GM18861 (cell line): ENCODE data around the gene FBN1.

Source experiments
- ATAC-seq: cut with Tn5 transposase; IDR thresholded peaks from one replicate; pipeline ENCODE4 v1.9.1; 2021; ENCODE audit not compliant: unreplicated experiment

Gene FBN1

DNA sequence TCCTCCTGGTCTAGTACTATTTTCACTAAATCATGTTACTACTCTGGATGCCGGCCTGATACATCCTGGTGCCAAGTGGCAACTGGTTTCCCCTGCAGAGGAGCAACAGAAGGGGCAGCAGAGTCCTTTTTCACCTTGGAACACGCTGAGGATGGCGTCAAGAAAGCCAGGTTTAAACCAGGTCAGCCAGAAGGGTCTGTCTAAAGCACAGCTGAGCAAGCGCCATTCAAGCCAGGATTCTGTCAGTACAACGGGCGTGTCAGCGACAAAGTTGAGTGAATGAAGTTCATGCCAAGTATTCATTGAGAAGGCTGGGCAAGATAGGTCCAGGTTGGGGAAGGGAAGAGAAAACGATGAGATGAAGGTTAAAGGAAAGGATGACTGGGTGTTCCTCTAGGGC is 88.2 kb downstream of the FBN1 start:
- ATAC-seq, result no peak

DNA sequence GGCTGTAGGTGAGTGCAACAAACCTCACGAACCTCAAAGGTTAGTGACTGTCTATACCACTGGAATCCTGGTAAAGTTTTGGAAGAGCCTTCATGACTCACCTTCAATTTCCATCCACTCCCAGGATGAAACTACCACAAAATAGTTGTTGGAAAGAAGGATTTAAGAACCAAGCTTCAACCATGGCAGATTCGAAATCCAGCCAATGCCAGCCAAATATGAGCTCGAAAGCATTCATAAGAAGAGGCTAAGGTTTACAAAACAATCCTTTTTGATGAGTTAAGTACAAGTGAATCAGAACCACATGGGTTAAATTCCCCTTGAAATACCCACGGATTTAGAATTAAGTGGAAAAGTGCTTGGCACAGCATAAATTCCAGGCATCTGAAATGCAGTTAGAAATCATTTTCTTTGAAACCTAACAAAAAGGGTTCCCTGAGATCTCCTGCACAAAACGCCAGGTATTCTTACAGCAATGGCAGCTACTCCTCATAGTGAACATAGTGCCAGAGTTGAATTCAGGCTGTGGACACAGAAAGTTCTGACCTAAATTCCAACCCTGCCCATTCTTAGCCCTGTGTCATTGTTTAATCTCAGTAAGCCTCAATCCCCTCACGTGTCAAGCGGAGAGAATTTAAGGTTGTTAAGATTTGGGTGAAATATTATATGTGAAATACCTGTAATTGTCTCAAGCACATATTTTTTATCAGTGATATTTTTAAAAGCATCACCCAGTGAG is 89.2 kb downstream of the FBN1 start:
- no peak for ATAC-seq

DNA sequence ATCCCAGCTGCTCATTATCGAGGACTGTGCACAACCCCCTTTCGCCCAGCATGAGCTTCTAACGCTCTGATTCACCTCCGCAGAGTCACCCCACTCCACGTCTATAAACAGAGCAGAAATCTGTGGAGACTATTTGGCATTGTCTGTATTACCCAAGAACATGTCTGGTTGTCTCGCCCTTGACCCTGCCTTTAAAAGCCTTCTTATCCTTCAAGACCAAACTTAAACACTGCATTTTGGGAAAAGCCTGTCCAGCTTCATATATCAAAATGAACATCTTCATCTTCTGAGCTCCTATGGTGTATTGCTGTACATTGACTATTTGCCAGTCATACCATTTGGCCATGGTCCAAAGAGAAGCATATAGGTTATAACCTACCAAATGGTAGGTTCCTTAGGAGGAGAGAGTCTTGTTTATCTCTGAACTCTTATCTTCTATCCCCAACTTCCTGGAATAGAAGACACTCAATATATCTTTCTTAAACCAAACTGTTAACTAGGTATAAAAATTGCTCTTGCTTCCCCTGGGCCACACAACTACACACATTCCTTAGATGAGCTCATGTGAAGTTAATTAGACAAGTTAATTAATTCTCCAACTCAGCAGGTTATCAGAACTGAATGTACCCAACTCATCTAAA is 90.1 kb downstream of the FBN1 start:
- no peak for ATAC-seq

DNA sequence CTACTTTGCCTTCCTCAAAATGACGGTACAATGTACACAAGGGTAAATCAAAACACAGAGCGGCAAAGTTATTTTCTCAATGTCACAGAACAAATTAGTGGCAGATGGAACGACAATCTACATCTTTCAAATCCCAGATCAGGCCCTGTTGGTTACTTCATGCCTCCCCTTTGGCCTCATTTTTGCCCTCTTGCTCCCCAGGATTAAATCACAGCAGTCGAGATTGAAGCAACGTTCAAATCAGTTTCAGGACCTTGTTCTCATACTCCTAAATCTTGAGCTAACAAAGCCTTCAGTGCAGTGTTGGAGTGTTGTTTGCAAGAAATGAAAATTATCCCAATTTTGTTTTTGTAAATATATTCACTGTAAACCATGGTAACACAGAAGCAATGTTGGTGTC is 91.4 kb downstream of the FBN1 start:
- no peak for ATAC-seq

DNA sequence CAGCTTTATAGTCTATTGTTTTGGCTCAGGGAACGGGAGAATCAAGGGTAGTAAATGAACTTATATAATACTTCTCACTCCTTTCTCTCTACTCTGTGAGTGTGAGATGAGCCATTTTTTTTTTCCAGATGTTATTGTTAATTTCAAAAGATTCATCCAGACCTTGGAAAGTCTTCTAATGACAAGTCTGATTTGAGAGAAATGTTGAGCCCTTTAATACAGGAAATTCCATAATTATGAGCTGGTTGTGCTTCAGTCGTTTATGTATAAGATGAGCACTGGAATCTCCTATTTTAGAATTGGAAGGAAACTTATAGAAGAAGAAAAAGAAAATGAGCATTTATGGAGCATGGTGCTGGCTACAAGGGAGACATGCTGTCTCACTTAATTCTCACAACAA is 92.0 kb downstream of the FBN1 start:
- ATAC-seq, result no peak

DNA sequence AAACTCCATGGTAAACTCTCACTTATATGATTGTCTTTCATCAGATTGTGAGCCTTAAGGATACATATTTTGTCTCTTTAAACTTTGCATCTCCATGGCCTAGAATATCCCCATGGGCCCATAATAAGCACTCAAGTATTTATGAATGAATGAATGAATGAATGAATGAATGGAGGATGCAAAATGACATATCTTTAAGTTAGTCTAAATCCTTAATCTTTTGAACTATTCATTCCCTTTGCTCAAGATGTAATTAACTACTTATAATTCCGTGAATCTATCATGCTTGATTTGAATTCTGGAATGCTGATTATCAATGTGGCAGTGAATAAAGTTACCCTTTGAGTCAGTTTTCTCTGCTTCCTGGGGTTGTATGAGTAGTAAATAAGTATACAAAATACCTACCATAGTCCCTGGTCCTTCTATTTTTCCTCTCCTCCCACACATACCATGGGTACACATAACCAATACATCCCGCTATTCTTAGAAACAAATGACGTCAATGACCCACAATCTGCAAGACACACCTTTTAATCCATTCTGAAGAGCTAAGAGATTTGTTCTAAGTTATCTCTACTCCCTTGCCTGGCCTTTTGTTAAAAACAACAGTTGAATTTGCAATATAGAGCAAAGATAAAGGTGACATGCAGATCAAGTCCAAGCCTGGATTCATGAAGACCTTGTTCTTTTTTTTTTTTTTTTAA is 94.5 kb downstream of the FBN1 start:
- ATAC-seq, result no peak

DNA sequence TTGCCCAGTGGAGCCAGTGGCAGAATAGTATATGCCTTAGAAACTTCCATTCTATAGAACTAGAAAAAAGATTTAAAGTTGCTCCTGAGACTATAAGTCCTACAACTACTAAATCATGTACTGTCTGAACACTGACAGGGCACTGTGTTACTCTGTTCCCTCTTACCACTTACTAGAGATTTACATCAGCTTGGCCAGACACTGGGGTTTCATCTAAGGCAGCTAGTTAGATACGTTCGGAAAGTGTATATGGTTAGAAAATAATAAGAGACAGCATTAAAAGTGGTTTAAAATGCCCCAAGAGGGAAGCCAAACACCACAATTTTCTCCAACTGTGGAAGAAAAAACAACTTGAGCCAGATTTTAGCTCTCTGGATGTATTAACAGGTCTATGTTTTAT is 97.1 kb downstream of the FBN1 start:
- no peak for ATAC-seq

DNA sequence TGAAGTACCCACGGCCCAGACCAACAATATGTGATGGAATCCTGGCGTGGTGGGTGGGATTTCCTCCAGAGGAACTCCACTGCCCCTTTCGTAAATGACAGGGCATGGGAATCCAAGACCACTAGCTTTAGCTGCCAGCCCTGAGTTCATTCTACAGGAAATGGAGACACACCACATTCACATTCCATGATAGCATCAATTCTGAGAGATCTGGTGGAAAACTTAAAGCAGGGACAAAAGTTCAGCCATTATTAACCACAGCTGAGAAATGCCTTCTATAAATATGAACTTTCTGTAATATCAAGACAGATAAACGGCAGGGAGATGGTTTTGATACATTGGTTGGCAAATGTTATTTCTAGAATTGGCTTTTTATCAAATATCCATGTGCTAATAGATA is 98.2 kb downstream of the FBN1 start:
- no peak for ATAC-seq

DNA sequence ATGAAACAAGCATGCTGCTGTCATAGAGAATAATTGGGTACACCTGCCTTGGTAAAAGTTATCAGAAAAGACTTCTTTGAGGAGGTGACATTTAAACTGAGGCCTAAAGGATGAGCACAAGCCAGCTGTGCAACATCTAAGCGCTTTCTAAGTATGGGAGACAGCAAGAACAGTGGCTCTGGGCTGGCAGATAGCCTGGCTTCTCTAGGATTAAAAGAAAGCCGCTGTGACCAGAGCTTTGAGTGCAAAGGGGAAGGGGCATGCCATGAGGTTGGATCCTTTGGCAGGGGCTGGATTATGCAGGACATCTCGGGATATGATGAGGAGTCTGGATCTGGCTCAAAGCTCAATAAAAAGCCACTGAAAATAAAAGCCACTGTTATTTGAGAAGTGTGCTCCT is 99.2 kb downstream of the FBN1 start:
- ATAC-seq, result no peak

DNA sequence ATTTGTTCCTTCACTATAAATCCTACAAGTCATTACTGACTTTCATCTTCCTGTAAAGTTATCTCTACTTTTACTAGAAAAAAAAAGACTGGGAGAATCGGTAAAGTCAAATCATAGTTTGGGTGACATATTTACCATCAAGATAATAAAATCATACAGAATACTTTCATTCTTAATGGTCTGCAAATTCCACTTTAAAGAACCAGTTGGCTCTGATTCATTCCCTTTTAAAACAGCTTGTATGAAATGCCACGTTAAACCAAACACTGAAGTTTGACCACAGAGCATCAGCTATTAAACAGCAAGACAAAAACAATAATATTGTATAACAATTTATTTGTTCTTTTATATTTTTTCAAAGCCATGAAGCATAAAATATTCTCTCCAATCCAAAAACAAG is 100.7 kb downstream of the FBN1 start:
- ATAC-seq, result no peak

DNA sequence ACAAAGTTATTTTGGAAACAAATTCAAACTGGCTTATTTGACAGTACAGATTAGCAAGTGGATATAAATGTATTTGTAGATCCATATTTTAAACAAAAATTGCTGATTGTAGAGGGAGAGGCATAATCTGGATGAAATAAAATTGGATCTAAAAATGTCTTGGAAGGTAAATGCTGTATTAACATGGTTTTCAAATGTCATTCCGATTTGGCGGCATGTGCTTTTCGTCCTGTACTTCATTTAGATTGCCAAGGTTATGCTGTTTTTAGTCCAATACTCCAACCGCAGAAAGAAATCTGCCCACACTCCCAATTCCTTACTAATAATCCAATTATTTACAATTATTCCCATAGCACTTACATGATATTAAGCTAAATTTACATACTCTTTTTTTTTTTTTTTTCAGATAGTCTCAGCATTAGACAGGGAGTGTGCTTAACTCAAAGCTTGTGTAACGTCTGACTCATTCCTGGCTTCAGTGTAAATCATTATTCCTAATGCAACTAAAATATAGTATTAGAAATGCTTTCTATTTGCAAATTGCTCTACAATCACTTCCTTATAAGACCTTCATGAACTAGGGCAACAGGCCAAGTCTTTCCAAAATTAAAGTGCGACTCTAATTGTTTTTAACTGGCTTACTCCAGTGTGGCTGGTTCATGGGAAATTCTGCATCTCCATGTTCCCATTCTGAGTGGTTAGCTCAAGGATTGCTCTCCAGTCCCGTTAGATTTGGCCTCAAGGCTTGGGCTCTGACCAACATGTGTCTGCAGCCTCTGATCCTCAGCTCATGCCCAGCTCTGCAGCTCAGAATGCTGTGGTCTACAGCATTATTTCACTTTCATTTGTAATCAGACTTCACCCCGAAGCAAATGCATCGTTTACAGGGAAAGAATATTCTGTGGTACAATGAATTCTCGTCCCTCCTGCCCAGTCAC is 103.9 kb downstream of the FBN1 start:
- peak; percentile 88 for ATAC-seq

DNA sequence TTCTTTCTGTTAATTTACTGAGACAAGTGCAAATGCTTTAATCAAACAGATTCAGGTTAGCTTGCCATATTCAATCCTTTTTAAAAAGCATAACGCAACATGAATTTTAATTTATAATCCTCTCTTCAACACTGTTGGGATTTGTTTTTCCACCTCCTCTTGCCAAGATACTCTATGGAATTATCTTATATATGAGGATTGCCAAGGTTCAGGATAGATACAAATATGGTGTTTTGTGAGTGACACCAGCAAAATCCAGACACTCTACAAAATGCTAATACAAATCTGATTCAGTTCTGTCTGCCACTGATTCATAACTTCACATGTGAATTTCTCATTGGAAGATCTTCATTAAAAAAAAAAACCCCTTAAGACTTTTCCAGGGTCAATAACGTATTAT is 104.8 kb downstream of the FBN1 start:
- no peak for ATAC-seq

DNA sequence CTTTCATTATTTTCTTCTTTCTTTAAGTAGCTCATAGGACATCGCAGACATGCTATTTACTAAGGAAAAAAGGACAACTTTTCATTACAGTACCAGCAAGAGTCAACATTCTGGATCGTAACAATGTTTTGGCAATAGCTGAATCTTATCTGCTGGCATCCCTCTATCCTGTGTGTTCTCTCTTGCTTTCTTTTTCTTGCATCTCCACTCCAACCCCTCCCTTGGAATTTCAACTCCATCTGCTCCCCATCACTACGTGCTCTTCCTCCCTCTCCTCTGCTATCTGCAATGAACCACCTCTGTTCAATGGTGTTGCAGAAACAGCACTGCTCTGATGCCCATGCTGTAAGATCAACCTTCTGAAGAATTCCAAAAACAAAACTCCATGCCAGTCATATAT is 106.6 kb downstream of the FBN1 start:
- no peak for ATAC-seq

DNA sequence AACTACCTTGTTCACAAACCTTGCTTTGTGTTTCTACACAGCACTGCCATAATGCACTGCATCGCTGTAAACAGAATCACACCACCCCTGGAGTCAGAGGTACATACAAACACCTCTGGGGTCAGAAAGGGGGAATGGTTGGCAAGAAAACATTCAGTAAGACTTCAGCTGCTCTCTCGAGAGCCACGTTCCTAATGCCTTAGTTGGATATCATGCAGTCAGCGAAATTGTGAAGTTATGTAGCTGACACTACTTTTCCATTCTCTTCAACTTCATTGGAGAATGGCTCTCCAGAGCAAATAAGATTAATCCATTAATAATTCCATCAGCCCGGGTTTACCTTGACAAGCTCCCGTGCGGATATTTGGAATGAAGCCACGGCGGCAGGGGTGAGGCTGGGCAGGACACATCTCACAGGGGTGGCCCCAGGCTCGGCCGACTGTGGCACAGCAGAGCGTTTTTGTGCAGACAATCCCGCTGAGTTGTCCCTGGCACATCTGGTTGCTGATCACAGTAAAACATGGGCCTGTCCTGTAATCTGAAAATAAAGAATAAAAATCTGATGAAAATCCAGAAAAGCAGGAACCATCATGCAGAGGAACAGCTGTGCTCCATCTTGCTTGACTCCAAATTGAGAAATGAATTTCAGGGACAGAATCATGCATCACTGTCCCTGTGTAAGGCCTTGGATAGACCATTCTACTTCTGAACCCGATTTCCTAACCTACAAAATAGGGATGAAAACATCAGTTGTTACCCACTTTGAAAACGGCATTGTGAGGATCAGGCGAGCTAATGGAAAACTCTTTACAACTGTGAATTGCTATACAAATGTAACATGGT is 108.0 kb downstream of the FBN1 start:
- ATAC-seq, result no peak

DNA sequence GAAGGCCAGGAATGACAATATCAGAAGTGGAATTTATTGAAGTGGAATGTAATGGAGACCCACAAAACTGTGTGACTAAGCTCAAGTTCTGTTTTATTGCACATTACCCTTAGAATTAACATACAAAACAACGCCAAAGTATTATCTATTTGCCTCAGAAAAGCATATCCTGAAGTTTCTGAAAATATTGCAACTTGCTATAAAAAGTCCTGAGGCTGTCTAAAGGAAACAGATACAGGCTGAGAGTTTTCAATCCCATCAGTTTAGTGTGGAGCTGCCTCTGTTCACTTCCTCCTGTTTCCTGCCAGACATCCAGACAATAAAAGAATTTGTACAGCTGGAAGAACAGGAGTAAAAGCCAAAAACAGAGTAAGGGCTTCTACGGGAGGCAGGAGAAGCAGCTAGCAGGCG is 108.8 kb downstream of the FBN1 start:
- no peak for ATAC-seq

DNA sequence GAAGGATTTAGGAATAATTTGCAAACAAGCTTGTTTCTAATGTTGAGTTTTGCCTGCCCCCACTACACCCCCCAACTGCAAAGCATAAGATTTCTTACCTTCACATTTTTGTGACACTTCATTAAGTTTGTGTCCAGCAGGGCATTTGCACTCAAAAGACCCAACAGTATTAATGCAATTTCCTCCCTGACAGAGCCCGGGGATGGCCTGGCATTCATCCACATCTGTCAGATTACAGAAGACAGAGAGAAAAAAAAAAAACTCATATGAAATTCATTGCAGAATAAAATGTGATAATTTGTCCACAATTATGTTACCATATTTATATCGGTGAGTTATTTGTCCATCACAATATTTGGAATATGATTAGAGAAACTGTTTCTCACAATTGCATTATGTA is 111.5 kb downstream of the FBN1 start:
- no peak for ATAC-seq

DNA sequence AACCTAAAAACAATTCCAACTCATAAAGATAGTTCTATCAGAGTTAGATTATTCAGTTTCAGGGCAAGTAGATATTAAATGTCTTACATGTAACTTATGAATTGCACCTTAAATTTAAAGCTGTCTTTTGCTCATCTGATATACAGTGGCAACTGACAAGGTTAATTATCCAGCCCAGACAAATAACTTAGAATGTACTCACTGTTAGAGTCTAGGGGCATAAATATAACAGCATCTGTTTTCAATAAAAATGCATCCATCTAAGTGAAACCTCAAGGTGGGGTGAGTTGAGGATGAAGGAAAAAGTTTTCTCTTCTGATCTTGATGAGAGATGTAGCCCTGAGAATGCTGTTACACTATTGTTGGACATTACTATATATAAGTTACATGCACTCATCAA is 112.6 kb downstream of the FBN1 start:
- no peak for ATAC-seq

DNA sequence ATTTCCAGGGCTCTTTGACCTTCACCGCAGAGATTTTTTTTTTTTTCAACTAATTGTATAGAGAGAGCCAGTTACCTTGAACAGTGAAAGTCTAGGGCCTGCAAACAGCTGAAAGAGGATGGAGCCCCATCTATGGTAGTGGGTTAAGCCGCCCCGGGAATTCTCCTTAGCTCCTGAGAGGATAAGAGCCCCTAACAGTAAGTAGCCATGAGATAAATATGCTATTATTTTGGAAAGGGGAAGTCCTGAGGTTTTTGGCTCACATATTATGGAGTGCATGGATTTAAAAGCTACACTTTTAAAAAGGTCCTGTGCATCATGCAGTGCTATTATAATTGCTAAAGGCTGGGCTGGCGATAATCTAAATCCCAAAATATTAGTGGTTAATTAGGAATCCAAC is 115.0 kb downstream of the FBN1 start:
- no peak for ATAC-seq

DNA sequence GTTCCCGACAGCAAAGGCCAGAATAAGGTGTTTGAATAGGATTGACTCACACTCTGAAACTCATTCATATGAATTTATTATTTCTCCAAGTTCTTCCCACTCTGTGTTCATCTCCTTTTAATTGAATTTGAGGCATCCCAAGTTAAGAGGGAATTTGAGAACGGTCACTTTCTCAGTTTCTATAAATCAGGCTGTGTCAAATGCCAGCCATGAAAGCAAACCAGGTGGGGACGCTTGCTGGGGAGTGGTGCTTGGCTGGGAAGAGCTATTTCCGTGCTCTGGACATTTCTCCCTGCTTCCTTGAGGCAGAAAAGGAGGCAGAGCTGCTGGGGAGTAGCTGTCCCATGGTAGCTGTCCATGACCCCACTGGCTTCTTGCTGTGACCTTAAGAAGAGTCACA is 116.6 kb downstream of the FBN1 start:
- ATAC-seq, result no peak

DNA sequence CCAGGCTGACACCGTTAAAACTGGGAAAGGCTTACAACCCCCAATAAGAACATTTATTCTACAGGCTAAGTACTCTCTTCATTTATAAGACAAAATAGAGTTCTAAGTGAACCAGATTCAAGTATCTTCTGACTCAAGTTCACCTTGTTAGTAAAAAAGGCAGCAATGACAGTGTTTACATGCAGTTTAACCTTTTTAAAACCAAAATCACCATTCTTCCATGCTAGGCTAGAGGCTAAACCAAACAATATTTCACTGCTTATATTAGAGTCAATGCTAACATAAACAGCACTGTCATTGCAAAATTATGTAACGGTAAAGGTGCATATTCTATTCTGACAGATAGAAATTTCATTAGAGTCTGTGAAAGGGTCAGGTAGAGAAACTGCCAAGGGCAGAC is 118.0 kb downstream of the FBN1 start:
- ATAC-seq, result no peak
